ENCODE data around the gene SELENOI. TPM values are rescaled to one million over a fixed set of nuclear protein-coding genes. Genes with fewer than 3 reads are reported as not detected.
"Not testable (repeated sequence)": the region's sequence is repeated elsewhere in the genome, so short reads cannot be mapped to it uniquely, and the experiment has no call there.

Gene SELENOI
- total RNA-seq, 1 donor from 2014 or later: 28.2 TPM

- no peak for TF ChIP-seq CTCF (IDR thresholded peaks at IDR 0.05; ENCODE audit: unreplicated experiment)
- H3K9me3 Mint-ChIP-seq (ENCODE audit: unreplicated experiment): no peaks in the 10 kb centered on the region
- H3K27ac Mint-ChIP-seq (ENCODE audit: unreplicated experiment): no peak overlapping the region
- H3K4me3 Mint-ChIP-seq (ENCODE audit: unreplicated experiment): no peak overlapping the region
- no peak for DNase-seq (ENCODE audit: low spot score)
- peaks cover 2% of the 10 kb centered on the region for H3K36me3 Mint-ChIP-seq (ENCODE audit: low read depth, unreplicated experiment)
- H3K4me1 Mint-ChIP-seq (ENCODE audit: unreplicated experiment): peaks cover 28% of the 10 kb centered on the region
- H3K27me3 Mint-ChIP-seq (ENCODE audit: unreplicated experiment): peaks cover 9% of the 10 kb centered on the region
Measured at GRCh38 chr2:26316845-26317244, 29.1 kb upstream of the SELENOI start.

DNA sequence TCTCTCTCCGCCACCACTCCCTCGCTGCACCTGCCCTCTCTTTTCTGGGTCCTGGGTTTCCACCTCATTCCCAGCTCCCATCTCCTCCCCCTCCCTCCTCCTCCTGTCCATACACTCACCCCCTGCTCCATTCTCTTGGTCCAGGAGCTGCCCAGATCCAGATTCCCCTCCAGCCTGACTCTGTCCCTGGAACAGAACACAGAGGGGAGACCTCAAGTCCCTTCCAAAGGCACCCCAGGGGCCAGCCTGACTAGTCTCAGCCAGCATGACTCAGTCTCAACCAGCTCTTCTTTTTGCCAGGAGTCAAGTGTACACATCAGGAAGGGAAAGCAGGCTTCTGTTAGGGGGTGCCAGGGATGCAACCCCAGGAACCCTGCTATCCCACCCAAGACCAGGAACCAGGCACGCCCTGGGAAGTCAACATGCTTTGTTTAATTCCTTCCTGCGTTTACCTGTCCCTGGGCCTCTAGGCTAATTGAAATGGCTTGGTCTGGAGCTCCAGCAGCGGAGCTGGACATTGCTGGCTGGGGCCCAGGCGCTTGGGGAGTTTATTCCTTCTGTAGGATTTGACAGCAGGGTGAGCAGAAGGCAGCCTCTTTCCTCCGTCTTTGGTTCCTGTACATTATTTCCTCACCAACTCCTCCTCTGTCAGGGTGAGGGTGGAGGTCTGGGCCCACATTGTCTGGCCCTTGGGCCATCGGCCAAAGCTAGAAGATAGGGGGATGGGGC is 28.4 kb upstream of the SELENOI start:
- peaks cover 28% of the 10 kb centered on the region for H3K4me1 Mint-ChIP-seq (ENCODE audit: unreplicated experiment)
- H3K27ac Mint-ChIP-seq (ENCODE audit: unreplicated experiment): peak overlapping the region; percentile 26
- no peak overlapping the region for H3K4me3 Mint-ChIP-seq (ENCODE audit: unreplicated experiment)
- TF ChIP-seq CTCF (IDR thresholded peaks at IDR 0.05; ENCODE audit: unreplicated experiment): no peak
- no peaks in the 10 kb centered on the region for H3K9me3 Mint-ChIP-seq (ENCODE audit: unreplicated experiment)
- H3K36me3 Mint-ChIP-seq (ENCODE audit: low read depth, unreplicated experiment): no peaks in the 10 kb centered on the region
- peaks cover 9% of the 10 kb centered on the region for H3K27me3 Mint-ChIP-seq (ENCODE audit: unreplicated experiment)
- no peak for DNase-seq (ENCODE audit: low spot score)

- no peak overlapping the region for H3K4me3 Mint-ChIP-seq (ENCODE audit: unreplicated experiment)
- peaks cover 10% of the 10 kb centered on the region for H3K27me3 Mint-ChIP-seq (ENCODE audit: unreplicated experiment)
- no peaks in the 10 kb centered on the region for H3K36me3 Mint-ChIP-seq (ENCODE audit: low read depth, unreplicated experiment)
- TF ChIP-seq CTCF (IDR thresholded peaks at IDR 0.05; ENCODE audit: unreplicated experiment): no peak
- DNase-seq (ENCODE audit: low spot score): no peak
- peak overlapping the region; percentile 86 for H3K27ac Mint-ChIP-seq (ENCODE audit: unreplicated experiment)
- peaks cover 28% of the 10 kb centered on the region for H3K4me1 Mint-ChIP-seq (ENCODE audit: unreplicated experiment)
- no peaks in the 10 kb centered on the region for H3K9me3 Mint-ChIP-seq (ENCODE audit: unreplicated experiment)
Measured at GRCh38 chr2:26318950-26319349, 27.0 kb upstream of the SELENOI start.

DNA sequence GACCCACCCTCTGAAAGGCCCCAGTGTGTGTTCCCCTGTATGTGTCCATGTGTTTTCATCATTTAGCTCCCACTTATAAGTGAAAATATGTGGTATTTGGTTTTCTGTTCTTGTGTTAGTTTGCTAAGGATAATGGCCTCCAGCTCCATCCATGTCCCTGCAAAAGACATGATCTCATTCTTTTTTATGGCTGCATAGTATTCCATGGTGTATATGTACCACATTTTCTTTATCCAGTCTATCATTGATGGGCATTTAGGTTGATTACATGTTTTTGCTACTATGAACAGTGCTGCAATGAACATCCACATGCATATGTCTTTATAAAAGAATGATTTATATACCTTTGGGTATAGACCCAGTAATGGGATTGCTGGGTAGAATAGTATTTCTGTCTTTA is 21.5 kb upstream of the SELENOI start:
- H3K4me3 Mint-ChIP-seq (ENCODE audit: unreplicated experiment); H3K27ac Mint-ChIP-seq (ENCODE audit: unreplicated experiment); H3K27me3 Mint-ChIP-seq (ENCODE audit: unreplicated experiment); H3K36me3 Mint-ChIP-seq (ENCODE audit: low read depth, unreplicated experiment); H3K9me3 Mint-ChIP-seq (ENCODE audit: unreplicated experiment); H3K4me1 Mint-ChIP-seq (ENCODE audit: unreplicated experiment); DNase-seq (ENCODE audit: low spot score): not testable (repeated sequence)

DNA sequence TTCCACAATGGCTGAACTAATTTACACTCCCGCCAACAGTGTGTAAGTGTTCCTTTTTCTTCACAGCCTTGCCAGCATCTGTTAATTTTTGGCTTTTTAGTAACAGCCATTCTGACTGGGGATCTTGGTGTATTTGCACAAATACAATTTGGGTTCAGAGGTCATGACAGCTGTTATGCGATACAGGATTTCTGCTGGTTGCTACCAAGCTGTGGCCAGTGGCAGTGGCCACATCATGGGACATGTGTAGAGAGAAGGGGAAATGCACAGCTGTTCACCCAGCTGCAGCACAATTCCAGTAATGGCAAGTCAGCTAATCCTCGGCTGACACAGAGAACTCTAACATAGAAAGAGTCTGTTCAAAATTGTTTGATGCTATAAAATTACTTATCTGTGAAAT is 21.0 kb upstream of the SELENOI start:
- TF ChIP-seq CTCF (IDR thresholded peaks at IDR 0.05; ENCODE audit: unreplicated experiment): no peak
- peaks cover 1% of the 10 kb centered on the region for H3K27me3 Mint-ChIP-seq (ENCODE audit: unreplicated experiment)
- H3K9me3 Mint-ChIP-seq (ENCODE audit: unreplicated experiment): no peaks in the 10 kb centered on the region
- no peak overlapping the region for H3K27ac Mint-ChIP-seq (ENCODE audit: unreplicated experiment)
- H3K4me1 Mint-ChIP-seq (ENCODE audit: unreplicated experiment): peaks cover 6% of the 10 kb centered on the region
- DNase-seq (ENCODE audit: low spot score): no peak
- no peaks in the 10 kb centered on the region for H3K36me3 Mint-ChIP-seq (ENCODE audit: low read depth, unreplicated experiment)
- no peak overlapping the region for H3K4me3 Mint-ChIP-seq (ENCODE audit: unreplicated experiment)

Data from endothelial cell (in vitro differentiated cells).